ENCODE data around the gene BOD1L2.

DNA sequence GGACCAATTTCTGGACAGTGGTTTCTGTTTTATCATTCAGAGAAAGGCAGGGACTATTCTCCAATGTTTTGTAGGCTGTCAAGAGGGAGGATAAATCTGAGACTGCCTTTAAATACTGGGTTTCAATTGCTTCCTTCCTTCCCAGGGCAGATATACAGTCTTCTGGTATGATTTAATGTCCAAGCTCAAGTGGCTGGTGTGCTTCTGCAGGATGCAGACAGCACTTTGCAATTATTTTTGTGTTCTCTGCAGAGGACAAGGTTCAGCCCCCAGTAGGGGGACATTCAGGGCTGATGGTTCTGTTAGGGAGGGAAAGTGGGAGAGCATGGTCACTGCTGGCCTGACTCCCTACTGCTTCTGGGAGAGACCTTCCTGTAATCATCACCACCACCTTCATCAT lies 4.6 kb upstream of the BOD1L2 start:
- TF ChIP-seq, protein P1, sequence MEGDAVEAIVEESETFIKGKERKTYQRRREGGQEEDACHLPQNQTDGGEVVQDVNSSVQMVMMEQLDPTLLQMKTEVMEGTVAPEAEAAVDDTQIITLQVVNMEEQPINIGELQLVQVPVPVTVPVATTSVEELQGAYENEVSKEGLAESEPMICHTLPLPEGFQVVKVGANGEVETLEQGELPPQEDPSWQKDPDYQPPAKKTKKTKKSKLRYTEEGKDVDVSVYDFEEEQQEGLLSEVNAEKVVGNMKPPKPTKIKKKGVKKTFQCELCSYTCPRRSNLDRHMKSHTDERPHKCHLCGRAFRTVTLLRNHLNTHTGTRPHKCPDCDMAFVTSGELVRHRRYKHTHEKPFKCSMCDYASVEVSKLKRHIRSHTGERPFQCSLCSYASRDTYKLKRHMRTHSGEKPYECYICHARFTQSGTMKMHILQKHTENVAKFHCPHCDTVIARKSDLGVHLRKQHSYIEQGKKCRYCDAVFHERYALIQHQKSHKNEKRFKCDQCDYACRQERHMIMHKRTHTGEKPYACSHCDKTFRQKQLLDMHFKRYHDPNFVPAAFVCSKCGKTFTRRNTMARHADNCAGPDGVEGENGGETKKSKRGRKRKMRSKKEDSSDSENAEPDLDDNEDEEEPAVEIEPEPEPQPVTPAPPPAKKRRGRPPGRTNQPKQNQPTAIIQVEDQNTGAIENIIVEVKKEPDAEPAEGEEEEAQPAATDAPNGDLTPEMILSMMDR (IDR thresholded peaks at IDR 0.05) = no peak
- no peak for TF ChIP-seq POLR2A (IDR thresholded peaks at IDR 0.05)
